Skeletal muscle cell (primary cell): ENCODE data around the gene GARIN6.
"Not testable (repeated sequence)": the region's sequence is repeated elsewhere in the genome, so short reads cannot be mapped to it uniquely, and the experiment has no call there.

Experiments used
- DNase-seq: peaks from one replicate; pipeline ENCODE4 v3.0.0-alpha.2; 2010; ENCODE audit warnings: low read depth
- H3K4me3 ChIP-seq: 2 replicates; pipeline ENCODE4 v1.5.1; 2011; ENCODE audit warnings: low read depth, mild to moderate bottlenecking, control low read depth, low read length, moderate library complexity

The GARIN6 gene

DNA sequence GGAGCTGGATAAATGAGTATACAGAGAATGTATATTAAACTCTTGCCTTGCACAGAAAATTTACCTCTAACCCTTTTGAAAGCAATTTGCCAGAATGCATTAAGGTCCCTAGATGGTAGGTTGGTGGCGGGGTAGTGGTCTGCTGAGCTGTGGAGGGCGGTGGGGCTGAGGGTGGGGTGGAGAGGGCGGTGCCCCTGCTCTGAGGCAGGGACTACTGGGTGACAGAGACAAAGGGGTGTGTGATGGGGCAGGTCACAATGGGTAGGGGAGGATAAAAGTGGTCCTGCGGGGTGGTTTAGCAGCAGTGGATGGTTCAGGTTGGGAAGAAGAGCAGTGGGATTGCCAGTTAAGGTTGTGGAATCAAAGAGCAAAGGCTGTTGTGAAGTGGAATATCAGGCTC is at the start of gene GARIN6:
TSS of gene GARIN6 (plus strand) at position 301 of the 400 bp plus-strand sequence. CDS start 422 bp downstream, outside the sequence.
- no peak within 1 kb of the TSS for H3K4me3 ChIP-seq
- DNase-seq: no peak

DNA sequence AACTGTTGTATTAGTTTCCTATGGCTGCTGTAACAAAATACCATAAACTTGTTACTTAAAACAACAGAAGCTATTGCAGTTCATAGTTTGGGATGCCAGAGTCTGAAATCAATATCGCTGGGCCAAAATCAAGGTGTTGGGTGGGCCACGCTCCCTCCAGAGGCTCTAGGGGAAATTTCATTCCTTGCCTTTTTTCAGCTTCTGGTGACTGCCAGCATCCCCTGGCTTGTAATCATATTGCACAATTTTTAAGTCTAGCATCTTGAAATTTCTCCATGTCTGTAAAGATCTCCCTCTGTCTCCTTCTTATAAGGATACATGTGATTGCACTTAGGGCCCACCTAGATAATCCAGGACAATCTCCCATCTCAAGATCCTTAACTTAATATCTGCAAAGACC is 48.8 kb upstream of the GARIN6 start:
- H3K4me3 ChIP-seq: no peak overlapping the region
- no peak for DNase-seq

DNA sequence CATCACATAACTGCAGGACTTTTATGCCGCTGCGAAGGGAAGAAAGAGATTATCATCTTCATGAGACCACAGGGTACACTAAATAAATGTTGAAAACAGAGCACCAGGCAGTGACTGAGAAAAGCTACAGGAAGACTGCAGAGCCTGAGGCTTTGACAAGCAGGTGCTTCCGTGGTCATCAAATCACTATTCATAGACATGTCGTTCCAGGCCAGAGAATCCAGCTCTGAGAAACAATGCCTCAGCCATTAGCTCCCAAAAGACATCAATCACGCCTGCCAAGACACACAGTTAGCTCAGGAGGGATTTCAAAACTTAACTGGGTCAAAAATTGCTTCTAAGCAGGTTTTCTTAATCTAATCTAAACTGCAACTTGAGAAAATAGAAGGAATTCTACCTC is 47.2 kb upstream of the GARIN6 start:
- H3K4me3 ChIP-seq: no peak overlapping the region
- no peak for DNase-seq

DNA sequence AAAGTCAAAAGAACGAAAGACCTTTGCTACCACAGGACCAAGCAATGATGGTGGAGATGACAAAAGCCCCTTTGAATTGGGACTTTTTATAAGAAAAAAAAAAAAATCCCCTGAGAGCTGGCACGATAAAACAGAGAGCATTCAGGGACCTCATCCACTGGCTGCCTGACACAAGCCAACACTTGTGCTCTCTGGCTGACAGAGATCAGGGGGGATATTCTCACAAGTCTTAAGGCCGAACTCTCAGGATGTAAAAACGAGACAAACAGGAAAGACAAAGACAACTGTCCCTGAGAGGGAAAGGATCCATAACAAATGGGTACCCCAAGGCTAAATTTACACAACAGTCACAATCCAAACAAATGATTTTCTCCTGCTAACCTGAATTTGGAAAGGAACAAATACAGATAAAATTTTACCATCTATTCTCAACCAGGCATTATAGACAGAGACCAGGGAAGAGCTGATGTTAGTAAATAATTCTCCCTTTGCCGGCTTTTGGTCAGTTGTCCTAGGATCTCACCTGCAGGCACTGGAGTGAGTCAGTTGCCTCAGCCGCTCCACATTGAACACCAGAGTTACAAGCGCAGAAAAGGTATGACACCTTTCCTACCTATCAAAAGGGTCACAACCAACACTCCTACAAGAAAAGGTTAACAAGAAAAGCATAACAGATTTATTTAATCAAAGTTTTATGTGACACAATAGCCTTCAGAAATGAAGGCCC is 37.9 kb upstream of the GARIN6 start:
- H3K4me3 ChIP-seq: no peak overlapping the region
- no peak for DNase-seq

DNA sequence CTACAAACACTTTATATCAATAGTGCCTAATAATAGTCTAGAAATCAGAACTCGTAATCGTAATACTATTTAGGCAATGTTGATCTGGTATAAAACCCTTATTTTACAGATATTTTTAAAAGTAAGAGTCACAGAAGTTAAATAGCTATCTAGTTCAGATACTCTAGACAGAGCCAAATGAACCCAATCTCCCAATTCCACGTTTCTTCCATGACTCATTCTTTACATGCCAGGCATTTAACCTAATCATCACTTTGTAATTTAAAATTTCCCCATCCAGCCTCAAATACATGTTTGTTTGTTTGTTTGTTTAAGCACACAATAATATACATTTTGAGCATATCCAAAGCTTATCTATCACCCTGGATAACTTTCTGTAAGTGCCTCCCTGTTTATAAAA is 36.4 kb upstream of the GARIN6 start:
- DNase-seq: no peak
- H3K4me3 ChIP-seq: no peak overlapping the region

DNA sequence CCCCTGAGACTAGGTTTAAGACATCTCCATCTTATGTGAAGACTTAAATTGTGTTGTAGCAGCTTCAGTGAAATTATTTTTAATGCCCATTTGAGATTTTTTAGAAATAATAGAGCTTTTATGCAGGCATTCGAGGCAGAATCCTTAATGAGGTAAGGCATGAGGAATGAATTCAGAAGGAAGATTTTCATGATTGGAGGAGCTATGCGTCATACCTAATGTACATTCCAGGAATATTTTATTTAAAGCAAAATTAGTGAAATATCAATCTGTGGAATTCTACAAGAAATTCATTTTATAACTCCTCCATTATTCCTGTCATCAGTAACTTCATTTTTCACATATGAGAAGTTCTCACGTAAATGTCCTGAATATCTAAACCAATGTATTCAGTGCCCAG is 36.0 kb upstream of the GARIN6 start:
- no peak for DNase-seq
- H3K4me3 ChIP-seq: no peak overlapping the region

DNA sequence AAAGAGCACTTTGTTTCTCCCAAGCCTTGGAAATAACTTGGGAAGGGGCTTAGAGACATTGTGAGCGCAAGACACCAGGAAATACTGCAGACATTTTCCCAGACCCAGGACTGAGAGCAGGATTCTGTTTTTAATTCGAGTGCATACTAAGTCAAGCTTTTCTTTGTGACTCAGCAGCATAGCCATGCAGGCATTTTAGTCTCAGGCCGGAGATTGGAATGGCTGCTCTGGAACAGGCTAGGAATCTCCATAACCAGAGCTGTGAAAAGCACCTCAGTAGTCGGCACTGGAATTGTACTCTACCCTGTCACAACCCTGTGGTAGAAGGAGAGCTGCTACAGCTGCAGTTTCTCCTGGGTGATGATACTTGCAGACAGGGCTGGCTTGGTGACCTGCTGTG is 28.9 kb upstream of the GARIN6 start:
- H3K4me3 ChIP-seq: no peak overlapping the region
- no peak for DNase-seq

DNA sequence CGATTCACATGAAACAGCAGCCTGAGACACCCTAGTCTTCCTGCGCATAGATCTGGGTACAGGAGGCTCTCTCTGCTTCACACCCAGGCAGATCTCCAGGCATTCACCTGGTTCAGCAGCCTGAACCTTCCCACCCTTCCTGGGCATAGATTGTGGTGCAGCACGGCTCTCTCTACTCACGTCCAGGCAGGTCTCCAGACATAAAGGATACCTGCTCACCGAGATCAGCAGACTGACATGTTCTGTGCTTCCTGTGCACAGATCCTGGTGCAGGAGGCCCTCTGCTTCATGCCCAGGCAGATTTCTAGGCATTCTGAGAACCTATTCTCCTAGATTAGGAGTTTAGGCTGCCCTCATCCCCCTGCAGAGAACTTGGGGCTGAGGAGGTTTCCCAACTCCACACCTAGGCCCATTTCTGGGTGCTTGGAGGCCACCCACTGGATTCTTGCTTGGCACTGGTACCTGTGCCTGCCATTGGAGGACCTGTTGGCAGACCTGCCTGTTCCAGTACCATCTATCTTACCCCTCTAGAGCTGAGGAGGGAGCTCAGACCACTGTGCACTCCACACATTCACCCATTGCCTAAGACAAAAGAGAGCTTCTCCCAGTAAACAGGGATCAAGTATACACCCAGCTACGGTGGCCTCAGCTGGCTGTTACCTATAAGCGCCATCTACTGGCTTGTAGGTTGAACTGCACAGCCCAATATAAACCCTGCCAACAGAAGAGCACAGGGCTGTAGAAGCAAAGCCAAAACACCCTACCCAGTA is 28.0 kb upstream of the GARIN6 start:
- DNase-seq: no peak

DNA sequence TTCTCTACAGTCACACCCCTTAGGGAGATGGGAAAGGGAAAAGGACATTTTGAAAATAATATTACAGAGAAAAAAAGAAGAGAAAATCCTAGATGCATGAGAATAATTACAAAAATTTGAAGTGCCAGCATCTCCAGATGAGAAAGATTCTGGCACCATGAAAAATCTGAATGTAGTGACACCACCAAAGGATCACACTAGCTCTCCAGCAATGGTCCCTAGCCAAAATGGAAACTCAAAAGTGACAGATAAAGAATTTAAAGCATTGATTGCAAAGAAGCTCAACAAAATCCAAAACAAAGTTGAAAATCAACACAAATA is 27.4 kb upstream of the GARIN6 start:
- no peak for DNase-seq
- no peak overlapping the region for H3K4me3 ChIP-seq

More for the DNA sequence above, 28.0 kb upstream of the GARIN6 start:
- H3K4me3 ChIP-seq: no peak overlapping the region

DNA sequence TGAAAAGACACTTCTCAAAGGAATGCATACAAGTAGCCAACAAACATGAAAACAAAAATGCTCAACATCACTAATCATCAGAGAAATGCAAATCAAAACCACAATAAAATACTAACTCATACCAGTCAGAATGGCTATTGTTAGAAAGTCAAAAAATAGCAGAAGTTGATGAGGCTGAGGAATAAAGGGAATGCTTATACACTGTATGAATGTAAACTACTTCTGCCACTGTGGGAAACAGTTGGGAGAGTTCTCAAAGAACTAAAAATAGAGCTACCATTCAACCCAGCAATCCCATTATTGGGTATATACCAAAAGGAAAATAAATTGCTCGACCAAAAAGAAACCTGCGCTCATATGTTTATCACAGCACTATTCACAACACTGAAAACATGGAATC is 23.0 kb upstream of the GARIN6 start:
- DNase-seq, H3K4me3 ChIP-seq: not testable (repeated sequence)

DNA sequence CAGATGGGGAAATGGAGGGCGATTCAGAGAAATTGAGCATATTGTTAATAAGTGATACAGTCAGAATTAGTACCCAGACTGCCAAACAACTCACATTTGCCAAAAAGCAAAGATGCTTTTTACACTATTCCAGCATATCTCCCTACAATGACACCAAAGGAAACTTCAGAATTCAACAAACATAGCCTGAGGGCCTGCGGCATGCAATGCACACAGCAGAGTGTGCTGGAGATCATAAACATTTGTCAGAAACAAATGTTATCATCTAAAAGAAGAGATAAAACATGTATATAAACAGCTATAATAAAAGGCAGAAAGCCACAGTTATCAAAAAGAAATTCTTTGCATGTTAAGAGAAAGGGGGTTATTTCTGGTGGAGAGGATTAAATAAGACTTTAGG is 20.1 kb upstream of the GARIN6 start:
- DNase-seq: no peak

DNA sequence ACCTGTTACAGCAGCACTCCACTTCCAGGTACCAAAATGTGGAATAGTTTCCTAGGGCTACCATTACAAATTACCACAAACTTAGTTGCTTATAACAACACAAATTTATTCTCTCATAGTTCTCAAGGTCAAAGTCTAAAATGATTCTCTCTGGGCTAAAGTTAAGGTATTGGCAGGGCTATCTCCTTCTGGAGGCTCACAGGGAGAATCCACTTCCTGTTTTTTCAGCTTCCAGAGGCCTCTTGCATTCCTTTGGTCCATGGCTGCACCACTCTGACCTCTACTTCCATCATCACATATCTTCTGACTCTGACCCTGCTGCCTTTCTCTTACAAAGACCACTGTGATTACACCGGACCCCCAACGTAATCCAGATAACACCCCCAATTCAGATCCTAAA is 2.9 kb upstream of the GARIN6 start:
- no peak overlapping the region for H3K4me3 ChIP-seq
- DNase-seq: no peak

More for the DNA sequence above, 20.1 kb upstream of the GARIN6 start:
- H3K4me3 ChIP-seq: no peak overlapping the region

DNA sequence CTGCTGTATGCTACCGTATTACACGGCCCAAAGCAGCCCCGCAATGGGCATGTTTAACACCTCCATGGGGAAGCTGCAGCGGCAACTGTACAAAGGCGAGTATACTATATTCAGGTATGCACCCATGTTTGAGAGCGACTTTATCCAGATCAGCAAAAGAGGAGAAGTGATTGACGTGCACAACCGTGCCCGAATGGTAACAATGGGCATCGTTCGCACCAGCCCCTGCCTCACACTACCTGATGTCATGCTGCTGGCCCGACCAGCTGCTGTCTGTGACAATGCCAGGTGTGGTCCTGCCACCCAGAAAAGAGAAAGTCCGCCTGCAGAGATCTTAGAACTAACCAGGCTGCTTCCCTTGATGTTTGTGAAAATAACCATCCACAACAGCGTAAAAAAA is 630 bp downstream of the GARIN6 start:
- H3K4me3 ChIP-seq: no peak overlapping the region
- no peak for DNase-seq

DNA sequence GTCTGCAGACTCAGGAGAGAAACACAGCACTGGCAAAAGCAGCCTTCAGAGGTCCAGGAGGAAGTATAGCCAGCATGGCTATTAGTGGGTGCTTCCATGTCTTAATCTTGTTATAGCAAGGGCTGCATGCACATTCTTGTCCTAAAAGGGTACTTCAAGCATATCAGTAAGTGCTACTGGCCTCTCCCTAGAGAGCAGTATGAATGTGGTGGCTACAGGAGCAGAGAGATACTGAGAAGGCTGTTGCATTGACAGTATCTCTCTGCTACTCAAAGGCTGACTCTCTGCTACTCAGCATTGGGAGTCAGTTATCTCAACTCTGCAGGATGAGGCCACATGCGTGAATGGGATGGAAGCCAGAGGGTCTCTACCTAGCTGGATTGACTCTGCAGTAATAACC is 2.0 kb downstream of the GARIN6 start:
- DNase-seq: no peak
- no peak overlapping the region for H3K4me3 ChIP-seq

DNA sequence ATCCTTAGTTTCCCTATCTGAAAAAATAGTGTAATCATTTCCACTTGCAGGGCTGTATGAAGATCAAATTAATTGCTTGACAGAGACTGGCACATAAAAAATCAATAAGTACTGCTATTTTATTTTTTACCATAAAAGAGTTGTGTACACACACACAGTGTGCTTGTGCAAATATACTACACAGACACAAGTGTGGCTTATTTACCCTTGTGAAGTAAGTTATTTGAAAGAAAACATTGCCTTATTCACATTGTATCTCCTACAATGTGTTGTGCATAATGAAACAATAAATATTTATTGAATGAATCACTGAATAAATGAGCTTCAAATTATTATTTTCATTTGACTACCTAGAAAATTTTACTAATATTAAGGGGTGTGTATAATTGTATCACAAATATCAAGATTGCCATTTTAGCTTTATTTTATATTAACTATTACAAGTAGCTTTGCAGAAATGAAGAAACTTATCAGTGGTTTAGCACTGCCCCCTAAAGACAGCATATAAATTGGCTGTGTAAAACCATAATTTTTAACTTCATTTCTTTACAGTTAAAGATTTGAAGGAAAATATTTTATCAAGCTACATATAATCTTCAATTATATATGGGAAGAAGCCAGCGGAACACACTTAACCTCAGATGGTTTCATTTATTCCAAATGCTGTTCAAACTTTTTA is 11.3 kb downstream of the GARIN6 start:
- H3K4me3 ChIP-seq: no peak overlapping the region
- no peak for DNase-seq

DNA sequence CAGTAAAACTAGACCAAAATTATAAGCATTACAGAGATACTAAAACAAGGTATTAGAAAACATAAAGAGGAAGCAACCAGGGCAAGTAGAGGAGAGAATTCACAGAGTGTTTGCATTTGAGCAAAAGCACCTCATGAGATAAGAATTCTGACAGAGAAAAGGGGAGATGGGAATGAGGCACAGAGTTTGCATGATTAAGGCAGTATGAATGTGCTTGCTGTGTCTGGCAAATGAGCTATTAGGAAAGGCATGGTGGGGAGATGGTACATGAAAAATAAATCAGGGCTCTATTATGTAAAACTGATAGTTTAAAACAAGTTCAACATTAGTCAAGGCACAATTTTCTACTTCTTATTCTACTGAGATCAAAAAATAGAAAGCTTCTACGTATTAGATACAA is 23.1 kb downstream of the GARIN6 start:
- no peak for DNase-seq

DNA sequence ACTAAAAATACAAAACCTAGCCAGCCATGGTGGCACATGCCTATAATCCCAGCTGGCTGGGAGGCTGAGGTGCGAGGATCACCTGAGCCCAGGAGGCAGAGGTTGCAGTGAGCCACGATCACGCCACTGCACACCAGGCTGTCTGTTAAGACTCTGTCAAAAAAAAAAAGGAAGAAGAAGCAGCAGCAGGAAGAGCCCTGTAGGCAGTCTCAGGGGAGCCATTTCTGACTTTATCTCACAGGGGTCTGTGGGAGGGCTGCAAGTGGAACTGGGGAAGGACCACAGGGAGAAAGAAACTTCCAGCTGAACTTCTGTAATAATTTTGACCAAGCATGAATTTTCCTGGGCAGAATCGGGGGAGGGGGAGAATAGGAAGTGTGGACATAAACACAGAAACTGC is 32.7 kb downstream of the GARIN6 start:
- DNase-seq: no peak
- no peak overlapping the region for H3K4me3 ChIP-seq

More for the DNA sequence above, 23.1 kb downstream of the GARIN6 start:
- no peak overlapping the region for H3K4me3 ChIP-seq

DNA sequence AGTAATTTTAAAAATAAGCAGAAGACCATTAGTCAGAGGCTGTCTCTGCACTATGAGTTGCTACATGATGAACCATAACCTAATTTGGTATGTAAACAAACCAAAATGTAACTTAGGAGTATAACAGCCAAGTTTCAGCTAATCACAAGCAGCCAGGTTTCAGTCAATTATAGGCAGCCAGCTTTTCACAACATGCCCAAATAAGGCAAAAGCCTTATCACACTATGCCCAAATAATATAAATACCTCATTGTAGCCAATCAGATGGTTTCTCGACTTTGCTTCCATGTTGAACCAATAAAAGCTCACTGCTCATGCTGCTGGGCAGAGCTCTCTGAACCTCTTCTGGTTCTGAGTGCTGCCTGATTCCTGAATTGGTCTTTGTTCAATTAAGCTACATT is 38.6 kb downstream of the GARIN6 start:
- DNase-seq: no peak
- no peak overlapping the region for H3K4me3 ChIP-seq

DNA sequence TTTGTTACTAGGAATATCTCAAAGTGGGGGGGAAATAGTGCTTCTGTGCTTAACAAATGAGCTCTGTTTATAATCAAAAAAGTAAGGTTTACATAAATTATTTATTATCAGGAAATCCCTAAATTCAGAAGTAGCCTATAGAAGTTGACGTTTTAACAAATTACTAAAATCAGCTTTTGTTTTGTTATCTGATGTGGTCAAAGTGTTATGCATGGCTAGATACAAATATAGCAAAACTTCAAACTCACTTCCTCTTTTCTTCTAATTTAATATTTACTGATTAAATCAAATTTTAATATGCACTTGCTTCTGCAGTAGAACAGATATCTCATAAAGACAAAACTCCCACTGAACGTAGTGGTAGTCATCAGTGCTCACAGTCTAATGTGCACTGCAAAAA is 47.5 kb downstream of the GARIN6 start:
- H3K4me3 ChIP-seq: no peak overlapping the region
- no peak for DNase-seq
